ENCODE data around the gene GALNTL6. TPM values are rescaled to one million over a fixed set of nuclear protein-coding genes. Genes with fewer than 3 reads are reported as not detected.
"Not testable (repeated sequence)": the region's sequence is repeated elsewhere in the genome, so short reads cannot be mapped to it uniquely, and the experiment has no call there.

The GALNTL6 gene
- total and polyA plus RNA-seq, 2 of the 4 experiments (the other 2 are of a cell fraction), result under 0.01 TPM; not detected in 1

DNA sequence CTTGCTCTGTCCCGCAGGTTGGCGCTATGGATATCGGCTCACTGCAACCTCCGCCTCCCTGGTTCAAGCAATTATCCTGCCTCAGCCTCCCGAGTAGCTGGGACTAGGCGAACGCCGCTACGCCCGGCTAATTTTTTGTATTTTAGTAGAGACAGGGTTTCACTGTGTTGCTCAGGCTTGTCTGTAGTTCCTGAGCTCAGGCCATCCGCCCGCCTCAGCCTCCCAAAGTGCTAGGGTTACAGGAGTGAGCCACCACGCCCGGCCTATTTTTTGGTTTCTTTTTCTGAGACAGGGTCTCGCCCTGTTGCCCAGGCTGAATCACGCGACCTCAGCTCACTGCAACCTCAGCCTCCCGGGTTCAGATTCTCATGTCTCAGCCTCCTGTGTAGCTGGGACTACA, 984.1 kb downstream of the GALNTL6 start:
- H2BK15ac ChIP-seq (ENCODE audit: low read depth, low read length); H3K14ac ChIP-seq (replicated peaks; ENCODE audit: low read depth, low read length); H4K20me1 ChIP-seq (ENCODE audit: insufficient read depth, low read length); H3K18ac ChIP-seq (ENCODE audit: low read depth, low read length); H3K9me1 ChIP-seq (ENCODE audit: insufficient read depth, low read length); H3K23ac ChIP-seq (ENCODE audit: low read depth, low read length); H3K4me3 ChIP-seq (ENCODE audit: insufficient read depth, low read depth, low read length); ATAC-seq (ENCODE audit: low read depth); H3K4ac ChIP-seq (ENCODE audit: low read depth, low read length); DNase-seq; intact Hi-C loops (cut with micrococcal nuclease); H3K4me1 ChIP-seq (ENCODE audit: control insufficient read depth, insufficient read depth, low read length); H2AFZ ChIP-seq (replicated peaks; ENCODE audit: low read length, poor library complexity); H4K91ac ChIP-seq (ENCODE audit: insufficient read depth, low read depth, low read length); H2BK5ac ChIP-seq (ENCODE audit: low read depth, low read length, poor library complexity, severe bottlenecking); in situ Hi-C loops (cut with MboI; ENCODE audit: low sequenced_read_pairs); H3K27ac ChIP-seq (ENCODE audit: insufficient read depth, low read length); H2BK20ac ChIP-seq (ENCODE audit: low read depth, low read length); H3K9ac ChIP-seq (ENCODE audit: low read depth, low read length); H3K9me3 ChIP-seq (ENCODE audit: control insufficient read depth, insufficient read depth, low read length); H3K56ac ChIP-seq (ENCODE audit: extremely low read depth, insufficient read depth, low read length); H3K79me1 ChIP-seq (ENCODE audit: low read depth in 1 of 2, low read length in 2 of 2); H3K36me3 ChIP-seq (ENCODE audit: control insufficient read depth, insufficient read depth, low read length); H2AK9ac ChIP-seq (replicated peaks; ENCODE audit: low read depth, low read length, poor library complexity); H4K8ac ChIP-seq (ENCODE audit: low read depth in 2 of 2, low read length in 2 of 2); H3K27me3 ChIP-seq (ENCODE audit: control insufficient read depth, insufficient read depth, low read length); H2BK120ac ChIP-seq (ENCODE audit: low read depth, low read length); H3K4me2 ChIP-seq (ENCODE audit: low read depth, low read length); BruUV-seq (replicated peaks); H4K5ac ChIP-seq (ENCODE audit: low read depth, low read length); dilution Hi-C loops (cut with HindIII; ENCODE audit: low sequenced_read_pairs, unreplicated experiment); H2AK5ac ChIP-seq (ENCODE audit: low read depth, low read length): not testable (repeated sequence)
- WGBS, 2 experiments (ENCODE audit: extremely low coverage in 2 of 2, insufficient read length in 1 of 2), result no CpG with 5 or more reads among the region's 18 CpGs
- ChIA-PET CTCF (interaction anchor here (1.0 kb wide), 1 partner anchor 19 kb away, joined by 3 read pairs; no protein-coding TSS in a partner anchor), POLR2A (ENCODE audit: unreplicated experiment) (interaction anchor here (0.7 kb wide), 1 partner anchor 13 kb away, joined by 3 read pairs; no protein-coding TSS in a partner anchor)
